Hindlimb muscle (tissue), 1 donor: ENCODE measurements around the gene MGST3. TPM values are rescaled to one million over a fixed set of nuclear protein-coding genes. Genes with fewer than 3 reads are reported as not detected.
"Not testable (repeated sequence)": the region's sequence is repeated elsewhere in the genome, so short reads cannot be mapped to it uniquely, and the experiment has no call there.

Experiments used
- DNase-seq: peaks from one replicate; pipeline ENCODE4 v3.0.0-alpha.2; 2013
- polyA plus RNA-seq: library from polyadenylated mRNA; unstranded; fragments of 120-200 nt; gene quantifications from one replicate; pipeline ENCODE4 v1.2.1, GENCODE V29; 2013; ENCODE audit not compliant: insufficient read length

The MGST3 gene
- polyA plus RNA-seq, 1 donor, result 152 TPM

- DNase-seq, result not testable (repeated sequence)
Measured at GRCh38 chr1:165701922-165702321, 70.9 kb downstream of the MGST3 start.

GRCh38 chr1:165703648-165704047, 72.6 kb downstream of the MGST3 start:
- DNase-seq, result no peak

Other genes starting within 250 kb of the MGST3 start
- gene RXRG, start 186.1 kb upstream of the MGST3 start, polyA plus RNA-seq, result 51.3 TPM
- gene LRRC52, start 87.2 kb upstream of the MGST3 start, polyA plus RNA-seq, result 0.19 TPM
- gene ALDH9A1, start 67.3 kb downstream of the MGST3 start, polyA plus RNA-seq, result 45.9 TPM
- 48.7 TPM for gene TMCO1, start 137.6 kb downstream of the MGST3 start, polyA plus RNA-seq
- 16.5 TPM for gene UCK2, start 196.4 kb downstream of the MGST3 start, polyA plus RNA-seq